ENCODE data around the gene SLC2A13. TPM values are rescaled to one million over a fixed set of nuclear protein-coding genes. Genes with fewer than 3 reads are reported as not detected.

The SLC2A13 gene
- total and polyA plus RNA-seq, 2 donors (not counting 3 experiments of a cell fraction or from before 2014, with no cell fraction given): 1.2 to 4.9 TPM

DNA sequence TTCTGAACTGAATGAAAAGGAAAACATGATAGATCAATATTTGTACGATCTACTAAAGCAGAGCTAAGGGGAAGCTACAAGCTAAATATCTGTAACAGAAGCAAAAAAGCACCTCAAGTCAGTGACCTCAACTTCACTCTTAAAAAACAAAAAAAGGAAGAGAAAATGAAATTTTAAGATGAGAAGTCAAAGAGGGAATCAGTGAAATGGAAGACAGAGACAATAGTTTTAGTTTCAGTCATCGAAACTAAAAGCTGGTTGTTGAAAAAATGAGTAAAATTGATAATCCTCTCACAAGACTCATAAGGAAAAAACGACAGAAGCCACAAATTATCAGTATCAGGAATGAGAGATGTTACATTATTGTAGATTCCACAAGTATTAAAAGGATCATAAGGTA lies 11.9 kb upstream of the SLC2A13 start:
- TF ChIP-seq EZH2 (IDR thresholded peaks at IDR 0.05; ENCODE audit: borderline replicate concordance, low read depth, low read length, severe bottlenecking): no peak
- TF ChIP-seq POLR2AphosphoS5 (IDR thresholded peaks at IDR 0.05; ENCODE audit: insufficient read depth, low read depth, low read length): no peak
- TF ChIP-seq, protein P1, sequence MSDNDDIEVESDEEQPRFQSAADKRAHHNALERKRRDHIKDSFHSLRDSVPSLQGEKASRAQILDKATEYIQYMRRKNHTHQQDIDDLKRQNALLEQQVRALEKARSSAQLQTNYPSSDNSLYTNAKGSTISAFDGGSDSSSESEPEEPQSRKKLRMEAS (IDR thresholded peaks at IDR 0.05; ENCODE audit: insufficient read depth, insufficient read length): no peak
- no peak for TF ChIP-seq CTCF (IDR thresholded peaks at IDR 0.05; ENCODE audit: extremely low read depth in 1 of 2, insufficient read depth in 1 of 2, low read depth in 1 of 2, low read length in 2 of 2)
- no peak for TF ChIP-seq MYC (IDR thresholded peaks at IDR 0.05; ENCODE audit: low read depth, low read length)
- no peak for TF ChIP-seq JUN (IDR thresholded peaks at IDR 0.05; ENCODE audit: borderline replicate concordance, insufficient read depth, insufficient read length, low read depth)

More for the DNA sequence above, 11.9 kb upstream of the SLC2A13 start:
- Histone ChIP-seq H3K9ac (replicated peaks; ENCODE audit: extremely low read depth, insufficient read depth, low read length) (no peak overlapping the region), H3K4me3 (replicated peaks in 1 of 3; ENCODE audit: insufficient read depth in 1 of 3, low read depth in 1 of 3, low read length in 3 of 3) (no peak overlapping the region), H3K27ac (ENCODE audit: insufficient read depth, low read depth, low read length) (no peak overlapping the region), H3K4me2 (ENCODE audit: insufficient read depth, low read length) (no peak overlapping the region), H2AFZ (ENCODE audit: low read depth, low read length) (no peak overlapping the region), H3K9me1 (replicated peaks; ENCODE audit: control insufficient read depth, extremely low read depth, insufficient read depth, low read length) (no peaks in the 10 kb centered on the region), H3K27me3 (ENCODE audit: control insufficient read depth in 2 of 2, insufficient read depth in 2 of 2, low read length in 2 of 2) (peaks cover 0 to 5% of the 10 kb centered on the region in 2 experiments), H3K4me1 (ENCODE audit: control insufficient read depth, extremely low read depth, insufficient read depth, low read length) (no peaks in the 10 kb centered on the region), H3K9me3 (replicated peaks; ENCODE audit: control insufficient read depth, insufficient read depth, low read length) (no peaks in the 10 kb centered on the region), H4K20me1 (replicated peaks; ENCODE audit: control insufficient read depth, extremely low read depth, insufficient read depth, low read length) (no peaks in the 10 kb centered on the region), H3K36me3 (ENCODE audit: control insufficient read depth in 2 of 2, extremely low read depth in 1 of 2, insufficient read depth in 2 of 2, low read length in 2 of 2) (no peaks in the 10 kb centered on the region), H3K79me2 (ENCODE audit: control insufficient read depth, insufficient read depth, low read length) (no peaks in the 10 kb centered on the region)
- dilution Hi-C loops (cut with MboI; ENCODE audit: extremely low pct_ligation_motif_present, low sequenced_read_pairs): no loop called here
- CTCF ChIA-PET: interaction anchor here (1.3 to 3.6 kb wide), 5 partner anchors 9 to 106 kb away, joined by 3 to 19 read pairs (median 9); partner anchors contain the start of gene SLC2A13
- no TSS peak for BruUV-seq (replicated peaks)
- POLR2A ChIA-PET: no interaction called here
- DNase-seq (ENCODE audit: low read depth, low spot score) (no peak), FAIRE-seq (no peak)
- intact Hi-C loops (cut with micrococcal nuclease): no loop called here
